ENCODE measurements around the gene ANXA2.

The ANXA2 gene

DNA sequence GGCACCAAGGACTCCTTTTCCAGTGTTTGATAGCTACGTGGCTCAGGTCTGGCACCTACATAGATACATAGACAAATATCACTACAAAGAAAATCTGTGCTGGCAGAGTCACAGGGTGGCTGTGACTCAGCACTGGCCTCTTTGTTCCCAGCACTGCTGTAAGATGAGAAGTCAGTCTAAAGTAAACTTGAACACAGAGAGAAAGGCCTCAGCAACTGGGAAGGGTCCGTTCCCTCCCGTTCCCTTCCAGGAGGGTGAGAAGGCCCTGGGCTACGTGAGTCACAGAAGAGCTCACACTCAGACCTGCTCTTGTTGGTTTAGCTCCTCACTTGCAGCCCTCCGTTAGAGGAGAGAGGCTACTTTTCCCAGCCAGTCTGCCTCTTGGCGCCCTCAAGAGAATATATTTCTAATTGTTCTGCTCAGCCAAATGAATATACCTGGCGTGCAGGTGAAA is 23.1 kb downstream of the ANXA2 start:
- peaks cover 10% of the 10 kb centered on the region for H3K4me1 Mint-ChIP-seq (ENCODE audit: low read depth)
- peaks cover 57% of the 10 kb centered on the region for H3K36me3 Mint-ChIP-seq (ENCODE audit: low read depth)
- no peak for DNase-seq (ENCODE audit: low spot score)
- H3K27me3 Mint-ChIP-seq (ENCODE audit: low read depth), result no peaks in the 10 kb centered on the region
- H3K9me3 Mint-ChIP-seq, result no peaks in the 10 kb centered on the region
- no peak overlapping the region for H3K27ac Mint-ChIP-seq
- H3K4me3 Mint-ChIP-seq, result no peak overlapping the region

DNA sequence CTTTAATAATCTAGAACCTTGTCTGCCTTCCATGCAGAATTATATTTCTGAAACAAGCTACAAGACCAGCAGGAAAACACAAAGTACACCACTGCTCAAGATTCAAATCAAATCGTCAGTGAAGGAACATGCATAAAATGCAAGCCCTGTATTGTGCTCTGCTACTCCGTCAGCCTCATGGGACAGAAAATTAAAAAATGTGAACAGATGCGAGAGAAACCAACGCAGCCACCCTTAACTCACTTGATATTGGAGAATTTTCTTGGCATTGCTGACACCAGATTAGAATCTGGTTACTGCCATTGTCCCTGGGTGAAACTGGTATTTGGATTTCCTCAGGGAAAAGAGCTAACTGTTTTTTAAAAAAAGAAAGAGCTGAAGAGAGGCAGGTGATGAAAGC is 23.6 kb downstream of the ANXA2 start:
- Mint-ChIP-seq H3K4me1 (ENCODE audit: low read depth) (peaks cover 10% of the 10 kb centered on the region), H3K36me3 (ENCODE audit: low read depth) (peaks cover 55% of the 10 kb centered on the region), H3K9me3 (no peaks in the 10 kb centered on the region), H3K4me3 (no peak overlapping the region), H3K27ac (no peak overlapping the region), H3K27me3 (ENCODE audit: low read depth) (no peaks in the 10 kb centered on the region)
- no peak for DNase-seq (ENCODE audit: low spot score)

DNA sequence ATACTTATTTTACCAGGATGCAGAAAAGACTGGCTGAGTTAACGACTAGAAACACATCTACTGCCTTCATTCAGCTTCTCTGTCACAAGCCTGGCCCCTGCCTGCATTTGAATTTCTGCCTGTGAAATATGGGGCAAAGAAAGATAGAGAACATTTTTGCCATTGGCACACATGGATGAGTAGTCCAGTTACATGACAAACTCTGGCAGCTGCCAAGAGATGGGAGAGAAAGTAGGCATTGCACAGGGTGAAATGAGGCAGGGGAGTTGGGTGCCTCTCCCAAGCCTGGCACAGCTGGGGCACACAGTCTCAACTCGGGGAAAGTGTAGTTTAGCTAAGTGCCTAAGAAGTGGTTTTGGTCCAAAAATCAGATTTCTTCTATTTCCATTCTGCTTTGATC is 24.0 kb downstream of the ANXA2 start:
- Mint-ChIP-seq H3K4me3 (no peak overlapping the region), H3K27me3 (ENCODE audit: low read depth) (no peaks in the 10 kb centered on the region), H3K9me3 (no peaks in the 10 kb centered on the region), H3K27ac (no peak overlapping the region), H3K4me1 (ENCODE audit: low read depth) (peaks cover 10% of the 10 kb centered on the region), H3K36me3 (ENCODE audit: low read depth) (peaks cover 55% of the 10 kb centered on the region)
- DNase-seq (ENCODE audit: low spot score), result no peak

GRCh38 chr15:60373327-60373726 is 24.5 kb downstream of the ANXA2 start:
- Mint-ChIP-seq H3K27ac (no peak overlapping the region), H3K4me1 (ENCODE audit: low read depth) (peaks cover 10% of the 10 kb centered on the region), H3K36me3 (ENCODE audit: low read depth) (peaks cover 55% of the 10 kb centered on the region), H3K4me3 (no peak overlapping the region), H3K27me3 (ENCODE audit: low read depth) (no peaks in the 10 kb centered on the region), H3K9me3 (no peaks in the 10 kb centered on the region)
- no peak for DNase-seq (ENCODE audit: low spot score)

GRCh38 chr15:60372756-60373155 is 25.0 kb downstream of the ANXA2 start:
- DNase-seq (ENCODE audit: low spot score), result no peak
- Mint-ChIP-seq H3K4me3 (no peak overlapping the region), H3K36me3 (ENCODE audit: low read depth) (peaks cover 54% of the 10 kb centered on the region), H3K27ac (no peak overlapping the region), H3K4me1 (ENCODE audit: low read depth) (peaks cover 10% of the 10 kb centered on the region), H3K9me3 (no peaks in the 10 kb centered on the region), H3K27me3 (ENCODE audit: low read depth) (no peaks in the 10 kb centered on the region)

GRCh38 chr15:60372227-60372626 is 25.6 kb downstream of the ANXA2 start:
- Mint-ChIP-seq H3K27me3 (ENCODE audit: low read depth) (no peaks in the 10 kb centered on the region), H3K4me1 (ENCODE audit: low read depth) (peaks cover 10% of the 10 kb centered on the region), H3K9me3 (no peaks in the 10 kb centered on the region), H3K36me3 (ENCODE audit: low read depth) (peaks cover 53% of the 10 kb centered on the region), H3K4me3 (no peak overlapping the region), H3K27ac (no peak overlapping the region)
- DNase-seq (ENCODE audit: low spot score), result no peak

- DNase-seq (ENCODE audit: low spot score), result peak; percentile 54
- H3K4me1 Mint-ChIP-seq (ENCODE audit: low read depth), result peaks cover 10% of the 10 kb centered on the region
- peaks cover 50% of the 10 kb centered on the region for H3K36me3 Mint-ChIP-seq (ENCODE audit: low read depth)
- H3K27me3 Mint-ChIP-seq (ENCODE audit: low read depth), result no peaks in the 10 kb centered on the region
- H3K9me3 Mint-ChIP-seq, result no peaks in the 10 kb centered on the region
- no peak overlapping the region for H3K27ac Mint-ChIP-seq
- H3K4me3 Mint-ChIP-seq, result no peak overlapping the region
Measured at GRCh38 chr15:60371175-60372051, 26.4 kb downstream of the ANXA2 start.

DNA sequence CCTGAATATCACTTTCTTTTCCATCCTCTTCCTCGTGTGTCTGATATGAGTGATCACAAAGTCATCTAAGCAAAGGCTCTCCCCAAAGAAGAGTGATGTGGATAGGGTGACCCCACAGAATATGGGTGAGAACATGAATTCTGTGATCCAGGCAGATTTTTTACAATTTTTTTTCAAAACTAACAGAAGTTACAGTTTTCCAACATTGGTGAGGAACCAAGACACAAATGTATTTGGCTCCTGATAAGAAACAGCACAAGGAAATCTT is 27.0 kb downstream of the ANXA2 start:
- H3K9me3 Mint-ChIP-seq, result no peaks in the 10 kb centered on the region
- no peak overlapping the region for H3K27ac Mint-ChIP-seq
- H3K4me1 Mint-ChIP-seq (ENCODE audit: low read depth), result peaks cover 10% of the 10 kb centered on the region
- no peak overlapping the region for H3K4me3 Mint-ChIP-seq
- H3K27me3 Mint-ChIP-seq (ENCODE audit: low read depth), result no peaks in the 10 kb centered on the region
- no peak for DNase-seq (ENCODE audit: low spot score)
- peaks cover 49% of the 10 kb centered on the region for H3K36me3 Mint-ChIP-seq (ENCODE audit: low read depth)

- Mint-ChIP-seq H3K4me1 (ENCODE audit: low read depth) (peaks cover 10% of the 10 kb centered on the region), H3K36me3 (ENCODE audit: low read depth) (peaks cover 47% of the 10 kb centered on the region), H3K27ac (no peak overlapping the region), H3K9me3 (no peaks in the 10 kb centered on the region), H3K4me3 (no peak overlapping the region), H3K27me3 (ENCODE audit: low read depth) (no peaks in the 10 kb centered on the region)
- no peak for DNase-seq (ENCODE audit: low spot score)
Measured at GRCh38 chr15:60370105-60370868, 27.5 kb downstream of the ANXA2 start.

DNA sequence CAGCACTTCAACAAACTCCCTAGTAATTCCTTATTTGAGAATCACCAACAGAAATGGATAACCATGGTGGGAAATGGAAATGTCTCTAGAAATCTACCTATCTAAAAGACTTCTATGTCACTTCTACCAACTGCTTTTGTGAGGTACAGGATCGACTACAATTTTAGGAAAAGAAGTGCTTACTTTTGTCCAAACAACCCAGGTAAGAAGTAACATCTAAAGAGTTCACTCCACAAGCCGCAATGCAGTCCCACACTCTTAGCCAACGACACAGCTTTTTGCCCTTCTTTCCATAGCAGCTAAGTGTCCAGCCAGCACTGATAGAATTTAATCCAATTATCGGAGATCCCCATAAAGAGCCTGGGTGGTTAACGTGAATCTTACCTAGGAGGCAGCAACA is 28.1 kb downstream of the ANXA2 start:
- DNase-seq (ENCODE audit: low spot score), result no peak
- no peak overlapping the region for H3K4me3 Mint-ChIP-seq
- peaks cover 47% of the 10 kb centered on the region for H3K36me3 Mint-ChIP-seq (ENCODE audit: low read depth)
- no peaks in the 10 kb centered on the region for H3K27me3 Mint-ChIP-seq (ENCODE audit: low read depth)
- no peak overlapping the region for H3K27ac Mint-ChIP-seq
- H3K4me1 Mint-ChIP-seq (ENCODE audit: low read depth), result peaks cover 10% of the 10 kb centered on the region
- H3K9me3 Mint-ChIP-seq, result no peaks in the 10 kb centered on the region

- Mint-ChIP-seq H3K9me3 (no peaks in the 10 kb centered on the region), H3K27ac (peak overlapping the region; percentile 15), H3K4me3 (no peak overlapping the region), H3K4me1 (ENCODE audit: low read depth) (peaks cover 32% of the 10 kb centered on the region), H3K27me3 (ENCODE audit: low read depth) (no peaks in the 10 kb centered on the region), H3K36me3 (ENCODE audit: low read depth) (peaks cover 58% of the 10 kb centered on the region)
- no peak for DNase-seq (ENCODE audit: low spot score)
Measured at GRCh38 chr15:60364612-60364924, 33.2 kb downstream of the ANXA2 start.

DNA sequence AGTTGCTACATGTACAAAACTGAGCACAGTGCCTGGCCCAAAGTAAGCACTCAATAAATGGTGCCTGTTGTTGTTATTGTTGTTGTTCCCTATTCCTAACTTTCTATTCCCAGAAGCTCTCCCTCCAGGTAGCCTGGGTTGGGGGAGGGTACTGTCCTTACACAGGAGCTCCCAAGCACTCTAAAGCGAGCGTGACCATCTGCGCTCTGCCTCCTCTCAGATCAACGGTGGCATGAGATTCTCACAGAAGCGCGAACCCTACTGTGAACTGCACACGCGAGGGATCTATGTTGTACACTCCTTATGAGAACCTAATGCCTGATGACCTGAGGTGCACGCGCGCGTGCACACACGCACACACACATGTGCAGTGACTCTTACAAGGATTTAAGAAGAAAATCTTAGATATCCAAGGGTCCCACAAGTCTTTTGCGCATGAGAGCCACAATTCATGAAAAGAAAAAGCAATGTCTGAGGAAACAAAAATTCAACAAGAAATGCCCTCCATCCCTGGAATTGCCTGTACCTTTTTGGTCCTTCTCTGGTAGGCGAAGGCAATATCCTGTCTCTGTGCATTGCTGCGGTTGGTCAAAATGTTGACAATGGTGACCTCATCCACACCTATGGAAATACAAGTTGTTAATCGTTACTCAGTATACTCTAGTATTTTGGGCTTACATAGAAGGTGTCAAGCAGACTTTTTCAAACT is 33.7 kb downstream of the ANXA2 start:
- H3K4me3 Mint-ChIP-seq, result no peak overlapping the region
- no peak for DNase-seq (ENCODE audit: low spot score)
- peaks cover 61% of the 10 kb centered on the region for H3K36me3 Mint-ChIP-seq (ENCODE audit: low read depth)
- H3K9me3 Mint-ChIP-seq, result no peaks in the 10 kb centered on the region
- H3K27me3 Mint-ChIP-seq (ENCODE audit: low read depth), result no peaks in the 10 kb centered on the region
- H3K4me1 Mint-ChIP-seq (ENCODE audit: low read depth), result peaks cover 32% of the 10 kb centered on the region
- H3K27ac Mint-ChIP-seq, result peak overlapping the region; percentile 76

DNA sequence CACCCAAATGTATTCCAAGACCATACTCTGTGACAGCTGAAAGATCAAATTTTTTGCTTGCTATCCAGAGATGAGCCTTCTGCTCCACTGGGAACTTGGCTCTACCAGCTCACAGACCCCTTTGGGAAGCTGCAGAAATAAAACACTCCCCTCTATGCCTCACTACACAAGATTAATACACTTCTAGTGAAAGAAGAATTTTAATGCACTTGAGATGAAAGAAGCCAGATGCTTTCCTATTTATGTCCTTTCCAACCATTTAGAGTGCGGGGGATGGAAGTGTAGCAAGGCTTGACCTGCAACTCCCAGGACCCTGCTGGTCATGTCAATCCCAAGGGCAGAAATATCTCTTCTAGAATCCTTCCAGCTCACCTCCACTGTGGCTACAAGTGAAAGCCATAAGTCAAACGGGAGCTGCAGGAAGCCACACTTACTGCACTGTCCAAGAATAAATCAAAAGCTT is 34.7 kb downstream of the ANXA2 start:
- H3K4me3 Mint-ChIP-seq, result peak overlapping the region; percentile 79
- no peaks in the 10 kb centered on the region for H3K9me3 Mint-ChIP-seq
- peaks cover 32% of the 10 kb centered on the region for H3K4me1 Mint-ChIP-seq (ENCODE audit: low read depth)
- DNase-seq (ENCODE audit: low spot score), result no peak
- H3K36me3 Mint-ChIP-seq (ENCODE audit: low read depth), result peaks cover 69% of the 10 kb centered on the region
- H3K27me3 Mint-ChIP-seq (ENCODE audit: low read depth), result no peaks in the 10 kb centered on the region
- H3K27ac Mint-ChIP-seq, result peak overlapping the region; percentile 92
